ENCODE results near the gene ADAMTS7. TPM values are rescaled to one million over a fixed set of nuclear protein-coding genes. Genes with fewer than 3 reads are reported as not detected.
"Not testable (repeated sequence)": the region's sequence is repeated elsewhere in the genome, so short reads cannot be mapped to it uniquely, and the experiment has no call there.

The ADAMTS7 gene
- polyA plus RNA-seq, 2 donors, result 0.45 to 0.63 TPM

- Histone ChIP-seq H3K4me3 (ENCODE audit: low read depth in 1 of 2, low read length in 2 of 2) (no peak overlapping the region), H3K27me3 (ENCODE audit: control insufficient read depth in 1 of 2, insufficient read depth in 2 of 2, low read length in 2 of 2) (no peaks in the 10 kb centered on the region), H3K27ac (ENCODE audit: low read depth in 2 of 2, low read length in 1 of 2) (no peak overlapping the region), H3K9me3 (ENCODE audit: control insufficient read depth in 2 of 2, insufficient read depth in 1 of 2, low read depth in 1 of 2, low read length in 1 of 2) (peaks cover 0 to 2% of the 10 kb centered on the region in 2 donors), H3K36me3 (ENCODE audit: control insufficient read depth in 2 of 2, insufficient read depth in 2 of 2, low read length in 1 of 2) (no peaks in the 10 kb centered on the region), H3K4me1 (ENCODE audit: control insufficient read depth in 2 of 2, insufficient read depth in 2 of 2, low read length in 1 of 2) (no peaks in the 10 kb centered on the region)
- 69 to 79% methylated on average over 4 of the region's 4 CpGs for WGBS, 2 donors
Measured at GRCh38 chr15:78790027-78790426, 21.2 kb downstream of the ADAMTS7 start.

GRCh38 chr15:78789615-78790014 lies 21.6 kb downstream of the ADAMTS7 start:
- Histone ChIP-seq H3K4me3 (ENCODE audit: low read depth in 1 of 2, low read length in 2 of 2) (no peak overlapping the region), H3K27me3 (ENCODE audit: control insufficient read depth in 1 of 2, insufficient read depth in 2 of 2, low read length in 2 of 2) (no peaks in the 10 kb centered on the region), H3K4me1 (ENCODE audit: control insufficient read depth in 2 of 2, insufficient read depth in 2 of 2, low read length in 1 of 2) (no peaks in the 10 kb centered on the region), H3K27ac (ENCODE audit: low read depth in 2 of 2, low read length in 1 of 2) (no peak overlapping the region), H3K36me3 (ENCODE audit: control insufficient read depth in 2 of 2, insufficient read depth in 2 of 2, low read length in 1 of 2) (no peaks in the 10 kb centered on the region), H3K9me3 (ENCODE audit: control insufficient read depth in 2 of 2, insufficient read depth in 1 of 2, low read depth in 1 of 2, low read length in 1 of 2) (peaks cover 0 to 2% of the 10 kb centered on the region in 2 donors)
- 88 to 94% methylated on average over 17 of the region's 17 CpGs for WGBS, 2 donors

GRCh38 chr15:78788016-78788660 lies 23.1 kb downstream of the ADAMTS7 start:
- Histone ChIP-seq H3K4me3 (ENCODE audit: low read depth in 1 of 2, low read length in 2 of 2) (no peak overlapping the region), H3K9me3 (ENCODE audit: control insufficient read depth in 2 of 2, insufficient read depth in 1 of 2, low read depth in 1 of 2, low read length in 1 of 2) (peaks cover 0 to 2% of the 10 kb centered on the region in 2 donors), H3K4me1 (ENCODE audit: control insufficient read depth in 2 of 2, insufficient read depth in 2 of 2, low read length in 1 of 2) (no peaks in the 10 kb centered on the region), H3K36me3 (ENCODE audit: control insufficient read depth in 2 of 2, insufficient read depth in 2 of 2, low read length in 1 of 2) (no peaks in the 10 kb centered on the region), H3K27me3 (ENCODE audit: control insufficient read depth in 1 of 2, insufficient read depth in 2 of 2, low read length in 2 of 2) (no peaks in the 10 kb centered on the region), H3K27ac (ENCODE audit: low read depth in 2 of 2, low read length in 1 of 2) (no peak overlapping the region)
- 84 to 93% methylated on average over 14 of the region's 14 CpGs for WGBS, 2 donors

GRCh38 chr15:78782402-78782801 lies 28.9 kb downstream of the ADAMTS7 start:
- H3K9me3 ChIP-seq (ENCODE audit: control insufficient read depth in 2 of 2, insufficient read depth in 1 of 2, low read depth in 1 of 2, low read length in 1 of 2); H3K4me3 ChIP-seq (ENCODE audit: low read depth in 1 of 2, low read length in 2 of 2); H3K27me3 ChIP-seq (ENCODE audit: control insufficient read depth in 1 of 2, insufficient read depth in 2 of 2, low read length in 2 of 2); H3K4me1 ChIP-seq (ENCODE audit: control insufficient read depth in 2 of 2, insufficient read depth in 2 of 2, low read length in 1 of 2); H3K27ac ChIP-seq (ENCODE audit: low read depth in 2 of 2, low read length in 1 of 2); H3K36me3 ChIP-seq (ENCODE audit: control insufficient read depth in 2 of 2, insufficient read depth in 2 of 2, low read length in 1 of 2): not testable (repeated sequence)
- 73 to 97% methylated on average over 1 to 2 of the region's 2 CpGs for WGBS, 2 donors

GRCh38 chr15:78781381-78781780 lies 29.9 kb downstream of the ADAMTS7 start:
- H3K27me3 ChIP-seq (ENCODE audit: control insufficient read depth in 1 of 2, insufficient read depth in 2 of 2, low read length in 2 of 2); H3K27ac ChIP-seq (ENCODE audit: low read depth in 2 of 2, low read length in 1 of 2); H3K9me3 ChIP-seq (ENCODE audit: control insufficient read depth in 2 of 2, insufficient read depth in 1 of 2, low read depth in 1 of 2, low read length in 1 of 2); H3K36me3 ChIP-seq (ENCODE audit: control insufficient read depth in 2 of 2, insufficient read depth in 2 of 2, low read length in 1 of 2); H3K4me1 ChIP-seq (ENCODE audit: control insufficient read depth in 2 of 2, insufficient read depth in 2 of 2, low read length in 1 of 2); H3K4me3 ChIP-seq (ENCODE audit: low read depth in 1 of 2, low read length in 2 of 2): not testable (repeated sequence)
- 72 to 80% methylated on average over 4 of the region's 4 CpGs for WGBS, 2 donors

- not testable (repeated sequence) for H3K27me3 ChIP-seq (ENCODE audit: control insufficient read depth in 1 of 2, insufficient read depth in 2 of 2, low read length in 2 of 2); H3K4me3 ChIP-seq (ENCODE audit: low read depth in 1 of 2, low read length in 2 of 2); H3K36me3 ChIP-seq (ENCODE audit: control insufficient read depth in 2 of 2, insufficient read depth in 2 of 2, low read length in 1 of 2); H3K9me3 ChIP-seq (ENCODE audit: control insufficient read depth in 2 of 2, insufficient read depth in 1 of 2, low read depth in 1 of 2, low read length in 1 of 2); H3K27ac ChIP-seq (ENCODE audit: low read depth in 2 of 2, low read length in 1 of 2); H3K4me1 ChIP-seq (ENCODE audit: control insufficient read depth in 2 of 2, insufficient read depth in 2 of 2, low read length in 1 of 2)
- WGBS, 2 donors, result 13 to 22% methylated on average over 1 of the region's 9 CpGs
Measured at GRCh38 chr15:78779975-78780374, 31.3 kb downstream of the ADAMTS7 start.

GRCh38 chr15:78779176-78779785 lies 32.0 kb downstream of the ADAMTS7 start:
- not testable (repeated sequence) for H3K9me3 ChIP-seq (ENCODE audit: control insufficient read depth in 2 of 2, insufficient read depth in 1 of 2, low read depth in 1 of 2, low read length in 1 of 2); H3K27me3 ChIP-seq (ENCODE audit: control insufficient read depth in 1 of 2, insufficient read depth in 2 of 2, low read length in 2 of 2); H3K4me3 ChIP-seq (ENCODE audit: low read depth in 1 of 2, low read length in 2 of 2); H3K4me1 ChIP-seq (ENCODE audit: control insufficient read depth in 2 of 2, insufficient read depth in 2 of 2, low read length in 1 of 2); H3K27ac ChIP-seq (ENCODE audit: low read depth in 2 of 2, low read length in 1 of 2); H3K36me3 ChIP-seq (ENCODE audit: control insufficient read depth in 2 of 2, insufficient read depth in 2 of 2, low read length in 1 of 2)
- 72 to 90% methylated on average over 9 to 11 of the region's 11 CpGs for WGBS, 2 donors

- no peaks in the 10 kb centered on the region for H3K36me3 ChIP-seq (ENCODE audit: control insufficient read depth in 2 of 2, insufficient read depth in 2 of 2, low read length in 1 of 2)
- H3K4me3 ChIP-seq (ENCODE audit: low read depth in 1 of 2, low read length in 2 of 2), result no peak overlapping the region
- H3K27me3 ChIP-seq (ENCODE audit: control insufficient read depth in 1 of 2, insufficient read depth in 2 of 2, low read length in 2 of 2), result no peaks in the 10 kb centered on the region
- H3K27ac ChIP-seq (ENCODE audit: low read depth in 2 of 2, low read length in 1 of 2), result no peak overlapping the region
- 80 to 84% methylated on average over 5 of the region's 5 CpGs for WGBS, 2 donors
- H3K9me3 ChIP-seq (ENCODE audit: control insufficient read depth in 2 of 2, insufficient read depth in 1 of 2, low read depth in 1 of 2, low read length in 1 of 2), result no peaks in the 10 kb centered on the region
- no peaks in the 10 kb centered on the region for H3K4me1 ChIP-seq (ENCODE audit: control insufficient read depth in 2 of 2, insufficient read depth in 2 of 2, low read length in 1 of 2)
Measured at GRCh38 chr15:78778422-78778821, 32.8 kb downstream of the ADAMTS7 start.

- not testable (repeated sequence) for H3K27me3 ChIP-seq (ENCODE audit: control insufficient read depth in 1 of 2, insufficient read depth in 2 of 2, low read length in 2 of 2); H3K36me3 ChIP-seq (ENCODE audit: control insufficient read depth in 2 of 2, insufficient read depth in 2 of 2, low read length in 1 of 2); H3K4me3 ChIP-seq (ENCODE audit: low read depth in 1 of 2, low read length in 2 of 2); H3K4me1 ChIP-seq (ENCODE audit: control insufficient read depth in 2 of 2, insufficient read depth in 2 of 2, low read length in 1 of 2); H3K27ac ChIP-seq (ENCODE audit: low read depth in 2 of 2, low read length in 1 of 2); H3K9me3 ChIP-seq (ENCODE audit: control insufficient read depth in 2 of 2, insufficient read depth in 1 of 2, low read depth in 1 of 2, low read length in 1 of 2)
- WGBS, 2 donors, result 82 to 83% methylated on average over 12 of the region's 12 CpGs
Measured at GRCh38 chr15:78777953-78778345, 33.3 kb downstream of the ADAMTS7 start.

- 88% methylated on average over 26 of the region's 26 CpGs for WGBS, 2 donors
- H3K36me3 ChIP-seq (ENCODE audit: control insufficient read depth in 2 of 2, insufficient read depth in 2 of 2, low read length in 1 of 2); H3K4me3 ChIP-seq (ENCODE audit: low read depth in 1 of 2, low read length in 2 of 2); H3K4me1 ChIP-seq (ENCODE audit: control insufficient read depth in 2 of 2, insufficient read depth in 2 of 2, low read length in 1 of 2); H3K27me3 ChIP-seq (ENCODE audit: control insufficient read depth in 1 of 2, insufficient read depth in 2 of 2, low read length in 2 of 2); H3K9me3 ChIP-seq (ENCODE audit: control insufficient read depth in 2 of 2, insufficient read depth in 1 of 2, low read depth in 1 of 2, low read length in 1 of 2); H3K27ac ChIP-seq (ENCODE audit: low read depth in 2 of 2, low read length in 1 of 2): not testable (repeated sequence)
Measured at GRCh38 chr15:78777290-78777952, 33.8 kb downstream of the ADAMTS7 start.
